OCI-LY3 (cell line): ENCODE results near the gene TMC7.
"Not testable (repeated sequence)": the region's sequence is repeated elsewhere in the genome, so short reads cannot be mapped to it uniquely, and the experiment has no call there.

Experiments used
- H2AFZ ChIP-seq: fragments of 200-600, 300-600 bp; shearing (Covaris generic); 2 replicates; pipeline ENCODE4 v1.6.0; 2014; ENCODE audit warnings: antibody characterized with exemption, low read depth, low read length
- H3K27ac ChIP-seq: fragments of 200-600, 300-600 bp; sonication (generic); 2 replicates; pipeline ENCODE4 v1.5.1; 2014; ENCODE audit warnings: mild to moderate bottlenecking, low read length, moderate library complexity, mixed read lengths
- H3K27me3 ChIP-seq: fragments of 200-600, 300-600 bp; sonication (generic); 2 replicates; pipeline ENCODE4 v1.6.1; 2014; ENCODE audit warnings: low read depth, low read length, mixed read lengths
- H3K36me3 ChIP-seq: fragments of 200-600, 300-600 bp; sonication (generic); replicated peaks from 2 replicates; pipeline ENCODE3; 2014; ENCODE audit warnings: low read depth, low read length, mixed read lengths
- H3K4me1 ChIP-seq: fragments of 300-600, 200-600 bp; sonication (generic); 2 replicates; pipeline ENCODE4 v1.6.1; 2014; ENCODE audit warnings: low read length, mixed read lengths
- H3K4me2 ChIP-seq: fragments of 200-600, 300-600 bp; sonication (generic); 2 replicates; pipeline ENCODE4 v1.6.1; 2014; ENCODE audit warnings: low read length, mixed read lengths
- H3K4me3 ChIP-seq: fragments of 300-600, 200-600 bp; sonication (generic); 2 replicates; pipeline ENCODE4 v1.5.1; 2014; ENCODE audit warnings: antibody characterized with exemption, mild to moderate bottlenecking, low read length, moderate library complexity
- H3K79me2 ChIP-seq: fragments of 300-600, 200-600 bp; shearing (Covaris generic); 2 replicates; pipeline ENCODE4 v1.6.1; 2014; ENCODE audit warnings: mild to moderate bottlenecking, low read length, mixed read lengths
- H3K9ac ChIP-seq: fragments of 300-600, 200-600 bp; shearing (Covaris generic); 2 replicates; pipeline ENCODE4 v1.6.0; 2014; ENCODE audit warnings: mild to moderate bottlenecking, low read length, moderate library complexity
- H3K9me3 ChIP-seq: fragments of 200-600, 300-600 bp; shearing (Covaris generic); 2 replicates; pipeline ENCODE4 v1.6.1; 2014; ENCODE audit warnings: low read length, mixed read lengths; ENCODE audit not compliant: insufficient read depth
- H4K20me1 ChIP-seq: fragments of 200-600, 300-600 bp; sonication (generic); 2 replicates; pipeline ENCODE4 v1.6.1; 2016; ENCODE audit warnings: low read length, mixed read lengths; ENCODE audit not compliant: insufficient read depth
- CTCF ChIP-seq: fragments of 200-600, 300-600 bp; sonication (generic); IDR thresholded peaks from 2 replicates; pipeline ENCODE4 v1.5.1; 2014; ENCODE audit warnings: antibody characterized with exemption, low read length, low read depth
- EZH2phosphoT487 ChIP-seq: fragments of 200-600 bp; shearing (Covaris generic); IDR thresholded peaks from 2 replicates; pipeline ENCODE4 v1.6.1; 2018; ENCODE audit warnings: antibody characterized with exemption, mixed run types, low read depth

Gene TMC7

GRCh38 chr16:18948372-18949020, 35.2 kb upstream of the TMC7 start:
- no peak for TF ChIP-seq CTCF
- no peak for TF ChIP-seq EZH2phosphoT487
- H3K4me3 ChIP-seq, result no peak overlapping the region
- H3K36me3 ChIP-seq, result no peaks in the 10 kb centered on the region
- no peak overlapping the region for H3K27ac ChIP-seq
- H4K20me1 ChIP-seq, result no peaks in the 10 kb centered on the region
- H3K9ac ChIP-seq, result no peak overlapping the region
- no peaks in the 10 kb centered on the region for H3K79me2 ChIP-seq
- no peak overlapping the region for H3K4me2 ChIP-seq
- H2AFZ ChIP-seq, result no peak overlapping the region
- no peaks in the 10 kb centered on the region for H3K9me3 ChIP-seq
- H3K4me1 ChIP-seq, result peaks cover 13% of the 10 kb centered on the region
- no peaks in the 10 kb centered on the region for H3K27me3 ChIP-seq

- H3K9me3 ChIP-seq, result no peaks in the 10 kb centered on the region
- TF ChIP-seq EZH2phosphoT487, result no peak
- no peak for TF ChIP-seq CTCF
- no peak overlapping the region for H3K9ac ChIP-seq
- H3K36me3 ChIP-seq, result no peaks in the 10 kb centered on the region
- no peak overlapping the region for H3K4me2 ChIP-seq
- H3K79me2 ChIP-seq, result no peaks in the 10 kb centered on the region
- peaks cover 12% of the 10 kb centered on the region for H3K4me1 ChIP-seq
- no peaks in the 10 kb centered on the region for H4K20me1 ChIP-seq
- no peaks in the 10 kb centered on the region for H3K27me3 ChIP-seq
- H3K4me3 ChIP-seq, result no peak overlapping the region
- H2AFZ ChIP-seq, result no peak overlapping the region
- no peak overlapping the region for H3K27ac ChIP-seq
Measured at GRCh38 chr16:18950469-18951185, 33.1 kb upstream of the TMC7 start.

- Histone ChIP-seq H3K4me1 (no peaks in the 10 kb centered on the region), H3K79me2 (no peaks in the 10 kb centered on the region), H3K36me3 (no peaks in the 10 kb centered on the region), H2AFZ (no peak overlapping the region), H3K9me3 (no peaks in the 10 kb centered on the region), H3K27ac (no peak overlapping the region), H3K27me3 (no peaks in the 10 kb centered on the region; the same call in 1 of the 2 replicates), H3K4me3 (no peak overlapping the region), H3K9ac (no peak overlapping the region), H4K20me1 (no peaks in the 10 kb centered on the region), H3K4me2 (no peak overlapping the region)
- TF ChIP-seq CTCF, result no peak
- TF ChIP-seq EZH2phosphoT487, result no peak
Measured at GRCh38 chr16:18953547-18953946, 30.2 kb upstream of the TMC7 start.

GRCh38 chr16:18955874-18956580, 27.7 kb upstream of the TMC7 start:
- H3K36me3 ChIP-seq, H4K20me1 ChIP-seq, H3K4me3 ChIP-seq, H3K27ac ChIP-seq, H3K9ac ChIP-seq, H3K9me3 ChIP-seq, H3K27me3 ChIP-seq, H3K4me1 ChIP-seq, H3K79me2 ChIP-seq: not testable (repeated sequence)
- Histone ChIP-seq H3K4me2 (peak overlapping the region; percentile 37; the same call in 1 of the 2 replicates), H2AFZ (peak overlapping the region; percentile 5; the same call in 1 of the 2 replicates)

- H3K27me3 ChIP-seq, H4K20me1 ChIP-seq, H3K9ac ChIP-seq, H3K79me2 ChIP-seq, H3K36me3 ChIP-seq, H2AFZ ChIP-seq, H3K4me1 ChIP-seq, H3K4me3 ChIP-seq, H3K9me3 ChIP-seq, H3K27ac ChIP-seq: not testable (repeated sequence)
- H3K4me2 ChIP-seq, result peak overlapping the region; percentile 37; the same call in 1 of the 2 replicates
Measured at GRCh38 chr16:18956658-18957241, 27.0 kb upstream of the TMC7 start.
